ENCODE data around the gene DCXR. TPM values are rescaled to one million over a fixed set of nuclear protein-coding genes. Genes with fewer than 3 reads are reported as not detected.
A peak's percentile ranks its signal among the peaks of the same experiment; 100 is the strongest.

The DCXR gene
- total RNA-seq, 2 donors from 2014 or later, result 55.6 to 77.5 TPM

DNA sequence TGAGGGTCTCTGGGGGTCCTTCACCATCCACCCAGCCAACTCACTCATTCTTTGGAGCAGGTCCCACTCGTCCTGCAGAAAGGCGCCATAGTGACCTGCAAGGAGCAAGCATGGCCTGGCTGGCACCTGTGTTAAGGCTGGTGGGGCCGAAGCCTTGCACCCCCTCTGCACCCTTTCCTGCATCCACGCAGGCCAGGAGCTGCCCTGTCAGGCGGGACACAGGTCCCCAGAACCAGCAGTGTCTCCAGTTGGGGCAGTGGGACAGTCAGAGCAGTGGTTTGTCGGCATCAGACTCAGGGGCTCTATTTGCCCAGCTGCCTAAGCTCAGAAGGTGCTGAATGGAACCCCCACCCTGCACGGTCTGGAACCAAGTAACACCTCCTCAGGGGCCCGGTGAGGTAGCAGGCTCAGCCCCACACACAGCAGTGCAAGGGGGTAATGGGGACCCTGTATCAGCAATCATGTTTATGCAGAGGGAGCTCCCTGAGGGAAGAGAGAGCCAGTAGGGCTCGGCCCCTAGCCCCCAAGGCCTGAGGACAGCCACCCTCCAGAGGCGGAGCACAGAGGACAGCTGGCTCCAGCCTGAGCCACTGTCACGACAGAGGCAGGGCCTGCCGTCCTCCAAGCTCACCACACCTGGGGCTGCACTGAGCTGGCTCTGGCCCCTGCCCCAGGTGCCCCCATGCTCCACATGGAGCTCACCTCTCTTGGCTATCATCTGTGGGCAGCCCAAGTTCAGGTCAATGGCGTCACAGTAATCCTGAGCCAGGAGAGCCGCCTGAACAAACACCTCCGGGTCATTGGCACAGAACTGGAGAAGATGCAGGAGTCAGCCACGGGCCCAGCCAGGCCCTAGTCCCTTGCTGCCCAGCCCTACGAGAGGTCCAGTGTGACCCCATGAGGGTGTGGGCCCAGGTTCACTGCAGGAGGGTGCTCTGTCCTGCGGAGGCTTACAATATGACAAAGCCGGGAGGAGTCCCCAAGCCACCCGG, 26.2 kb upstream of the DCXR start:
- Mint-ChIP-seq H3K27ac (peak overlapping the region; percentile 14), H3K4me1 (peaks cover 6% of the 10 kb centered on the region), H3K4me3 (no peak overlapping the region), H3K36me3 (ENCODE audit: low read depth) (peaks cover 2% of the 10 kb centered on the region), H3K27me3 (no peaks in the 10 kb centered on the region)
- DNase-seq, result no peak
- no peak for ATAC-seq
- H3K9me3 ChIP-seq (ENCODE audit: control insufficient read depth, low read length, poor library complexity, severe bottlenecking), result no peaks in the 10 kb centered on the region

DNA sequence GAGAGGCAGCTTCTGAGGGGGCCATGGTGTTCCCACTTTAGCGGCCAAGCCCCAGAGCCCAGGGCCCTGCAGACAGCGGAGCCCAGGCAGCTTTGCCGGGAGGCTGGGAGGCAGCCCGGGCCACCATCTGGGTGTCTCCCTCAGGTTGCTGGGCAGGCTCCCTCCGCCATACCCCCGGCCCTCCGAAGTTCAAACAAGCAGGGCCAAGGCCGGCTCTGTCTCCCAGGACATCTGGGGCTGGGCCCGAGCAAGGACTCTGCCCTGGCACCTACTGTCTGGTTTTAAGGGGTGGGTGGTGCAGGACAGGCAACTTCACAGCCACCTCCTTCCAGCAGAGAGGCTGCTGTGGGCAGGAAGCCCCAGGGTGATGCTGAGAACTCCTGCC, 25.5 kb upstream of the DCXR start:
- Mint-ChIP-seq H3K36me3 (ENCODE audit: low read depth) (peaks cover 2% of the 10 kb centered on the region), H3K4me3 (no peak overlapping the region), H3K4me1 (peaks cover 6% of the 10 kb centered on the region), H3K27ac (no peak overlapping the region), H3K27me3 (no peaks in the 10 kb centered on the region)
- DNase-seq (no peak), ATAC-seq (no peak)
- H3K9me3 ChIP-seq (ENCODE audit: control insufficient read depth, low read length, poor library complexity, severe bottlenecking), result no peaks in the 10 kb centered on the region

DNA sequence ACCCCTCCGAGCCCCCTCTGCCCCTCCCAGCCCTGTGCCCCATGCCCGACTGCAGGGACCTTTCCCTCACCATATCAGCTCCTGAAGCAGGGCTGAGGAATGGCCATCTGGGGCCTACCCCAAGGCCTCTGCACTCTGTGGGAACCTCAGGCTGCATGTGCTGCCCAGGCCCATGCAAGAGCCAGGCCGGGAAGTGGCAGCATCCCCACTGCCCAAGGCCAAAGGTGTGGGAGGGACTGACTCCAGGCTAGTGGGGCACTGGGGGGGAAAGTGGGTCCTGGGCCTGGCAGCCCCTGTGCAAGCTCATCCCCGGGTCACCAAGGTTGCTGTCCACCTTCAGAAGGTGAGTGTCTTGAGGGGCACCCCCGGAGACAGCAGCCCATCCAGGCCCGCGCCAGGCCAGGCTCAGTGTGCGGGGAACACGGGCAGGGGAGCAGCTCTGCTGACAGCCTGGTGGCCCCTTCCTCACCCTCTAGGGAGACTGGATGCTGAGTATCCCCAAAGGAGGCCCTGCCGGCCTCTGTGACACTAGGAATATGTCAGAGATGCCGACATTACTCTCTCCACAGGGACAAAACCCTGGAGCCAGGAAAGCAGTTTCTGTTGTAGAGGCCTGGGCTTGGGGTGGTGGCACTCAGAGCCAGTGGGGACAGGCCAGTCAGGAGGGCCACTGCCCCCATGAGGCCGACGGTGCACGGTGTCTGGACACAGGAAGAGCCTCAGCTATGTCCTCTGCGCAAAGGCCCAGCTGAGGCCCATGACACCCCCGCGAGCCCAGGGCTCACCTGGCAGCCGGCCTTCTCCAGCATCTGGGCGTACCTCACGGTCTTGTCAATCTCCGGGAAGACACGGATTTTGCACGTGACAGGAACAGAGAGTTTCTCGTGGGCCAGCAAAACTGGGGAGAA, 24.8 kb upstream of the DCXR start:
- peaks cover 2% of the 10 kb centered on the region for H3K36me3 Mint-ChIP-seq (ENCODE audit: low read depth)
- DNase-seq (peak in 1 of 3 donors; percentile 8), ATAC-seq (no peak)
- no peak overlapping the region for H3K4me3 Mint-ChIP-seq
- no peak overlapping the region for H3K27ac Mint-ChIP-seq
- H3K9me3 ChIP-seq (ENCODE audit: control insufficient read depth, low read length, poor library complexity, severe bottlenecking), result no peaks in the 10 kb centered on the region
- H3K27me3 Mint-ChIP-seq, result no peaks in the 10 kb centered on the region
- peaks cover 6% of the 10 kb centered on the region for H3K4me1 Mint-ChIP-seq

DNA sequence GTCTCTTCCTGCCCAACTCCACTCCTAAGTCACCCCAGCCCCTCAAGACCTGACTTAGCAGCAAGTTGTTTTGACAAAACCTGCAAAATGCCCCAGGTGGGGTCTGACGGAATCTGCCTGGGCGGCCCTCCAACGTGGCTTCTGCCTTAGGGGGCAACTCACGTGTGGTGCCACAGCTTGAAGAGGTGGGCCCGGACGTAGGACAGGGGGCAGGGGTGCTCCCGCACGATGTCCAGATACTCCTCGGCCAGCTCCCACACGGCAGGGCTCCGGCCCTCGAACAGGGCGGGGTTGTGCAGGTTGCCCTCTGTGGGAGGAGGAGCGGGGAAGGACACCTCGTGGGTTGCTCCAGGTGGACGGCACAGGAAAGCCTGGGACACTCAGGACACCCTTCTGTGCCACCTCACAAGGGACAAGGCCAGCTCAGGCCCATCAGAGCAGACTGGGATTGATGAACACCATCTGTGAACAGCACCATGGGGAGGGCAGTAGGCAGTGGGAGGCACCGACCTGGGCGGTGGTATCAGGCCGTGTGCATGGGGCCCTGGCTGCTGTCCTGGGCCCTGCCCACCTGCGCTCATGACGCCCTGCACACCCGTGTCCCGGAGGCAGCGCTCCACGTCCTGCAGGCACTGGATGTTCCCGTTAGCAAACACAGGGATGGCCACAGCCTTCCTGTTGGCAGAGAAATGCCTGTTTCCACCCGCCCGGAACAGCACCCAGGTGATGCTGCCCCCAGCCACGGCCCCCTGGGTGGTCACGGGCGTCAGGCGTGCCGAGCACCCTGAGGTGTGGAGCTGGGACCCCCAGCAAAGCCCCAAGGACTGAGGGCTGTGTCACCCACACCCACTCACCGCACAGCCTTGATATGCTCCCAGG, 23.8 kb upstream of the DCXR start:
- peaks cover 2% of the 10 kb centered on the region for H3K36me3 Mint-ChIP-seq (ENCODE audit: low read depth)

DNA sequence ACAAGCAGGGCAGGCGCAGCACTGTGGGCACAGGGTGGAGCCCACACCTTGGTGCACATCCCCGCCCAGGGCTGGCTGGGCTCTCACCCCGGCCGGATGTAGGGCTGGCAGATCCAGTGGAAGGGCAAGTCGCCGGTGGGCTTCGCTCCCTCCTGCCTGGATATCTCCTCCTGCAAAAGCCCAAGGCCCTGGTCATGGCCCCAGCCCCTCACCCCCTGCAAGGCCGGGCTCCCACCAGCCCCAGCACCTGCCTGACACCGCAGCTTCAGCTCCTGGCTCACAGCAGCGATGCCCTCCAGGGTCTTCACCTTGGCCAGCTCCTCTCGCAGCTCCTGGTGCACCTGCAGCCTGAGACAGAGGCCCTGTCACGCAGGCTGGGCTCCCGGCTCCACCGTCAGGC, 23.1 kb upstream of the DCXR start:
- no peaks in the 10 kb centered on the region for H3K27me3 Mint-ChIP-seq
- H3K36me3 Mint-ChIP-seq (ENCODE audit: low read depth), result peaks cover 2% of the 10 kb centered on the region
- peaks cover 2% of the 10 kb centered on the region for H3K4me1 Mint-ChIP-seq
- no peak overlapping the region for H3K4me3 Mint-ChIP-seq
- H3K9me3 ChIP-seq (ENCODE audit: control insufficient read depth, low read length, poor library complexity, severe bottlenecking), result no peaks in the 10 kb centered on the region
- no peak overlapping the region for H3K27ac Mint-ChIP-seq
- ATAC-seq (no peak), DNase-seq (peak in 1 of 3 donors; percentile 7)

More for the DNA sequence above, 23.8 kb upstream of the DCXR start:
- H3K27ac Mint-ChIP-seq, result no peak overlapping the region
- no peak overlapping the region for H3K4me3 Mint-ChIP-seq
- H3K27me3 Mint-ChIP-seq, result no peaks in the 10 kb centered on the region
- ATAC-seq, result no peak
- no peaks in the 10 kb centered on the region for H3K9me3 ChIP-seq (ENCODE audit: control insufficient read depth, low read length, poor library complexity, severe bottlenecking)
- peaks cover 4% of the 10 kb centered on the region for H3K4me1 Mint-ChIP-seq
- peak in 1 of 3 donors; percentile 6 for DNase-seq

DNA sequence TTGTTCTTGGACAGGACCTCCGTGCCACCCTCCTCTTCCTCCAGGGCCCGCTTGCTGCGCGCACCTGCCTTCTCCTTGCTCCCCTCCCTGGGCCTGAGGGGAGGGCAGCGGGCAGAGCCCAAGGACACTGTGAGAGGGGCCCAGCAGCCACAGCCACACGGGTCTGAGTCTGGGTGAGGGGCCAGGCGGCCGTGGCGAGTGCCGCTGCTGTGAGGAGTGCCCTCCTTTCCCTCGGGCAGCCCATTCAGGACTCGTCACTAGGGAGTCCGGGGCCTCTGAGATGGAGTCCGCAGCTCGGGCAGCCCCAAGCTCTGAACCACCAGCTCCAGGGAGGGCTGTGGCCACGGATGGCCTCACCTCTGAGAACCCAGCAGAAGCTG, 22.5 kb upstream of the DCXR start:
- ATAC-seq (no peak), DNase-seq (peak in 1 of 3 donors; percentile 8)
- no peaks in the 10 kb centered on the region for H3K9me3 ChIP-seq (ENCODE audit: control insufficient read depth, low read length, poor library complexity, severe bottlenecking)
- H3K36me3 Mint-ChIP-seq (ENCODE audit: low read depth), result peaks cover 2% of the 10 kb centered on the region
- no peak overlapping the region for H3K4me3 Mint-ChIP-seq
- no peak overlapping the region for H3K27ac Mint-ChIP-seq
- H3K27me3 Mint-ChIP-seq, result no peaks in the 10 kb centered on the region
- peaks cover 2% of the 10 kb centered on the region for H3K4me1 Mint-ChIP-seq

DNA sequence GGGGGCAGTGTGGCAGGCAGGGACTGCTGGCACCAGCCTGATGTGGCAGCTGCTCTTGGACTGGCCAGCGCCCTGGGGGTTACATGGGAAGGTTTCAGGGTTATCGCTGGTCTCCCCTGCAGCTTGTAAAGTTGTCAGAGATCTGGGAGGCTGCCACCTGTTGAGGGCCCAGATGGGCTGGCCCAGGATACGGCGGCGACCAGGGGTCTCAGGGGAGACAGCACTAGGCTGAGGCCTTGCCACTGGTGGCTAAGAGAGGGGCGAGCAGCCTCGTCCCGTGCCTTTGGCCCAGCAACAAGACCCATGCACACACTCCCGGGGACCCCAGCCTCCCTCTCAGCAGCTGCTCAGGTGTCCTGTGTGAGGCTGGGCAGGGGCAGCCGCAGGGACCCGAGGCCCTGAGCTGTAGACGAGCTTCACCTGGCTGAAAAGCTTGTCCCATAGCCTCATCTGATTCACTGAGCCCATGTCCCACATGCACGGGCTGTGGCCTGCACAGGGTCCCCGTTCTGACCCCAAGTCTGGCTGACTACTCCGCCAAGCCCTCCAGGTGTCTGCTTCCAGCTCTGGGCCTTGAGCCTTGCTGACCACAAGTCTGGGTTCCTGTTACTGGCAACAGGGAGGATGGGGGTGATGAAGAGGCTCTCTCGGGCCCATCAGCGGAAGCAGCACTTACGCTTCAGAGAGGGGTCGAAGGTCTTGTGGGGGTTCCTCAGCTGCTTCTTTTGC, 21.9 kb upstream of the DCXR start:
- peaks cover 2% of the 10 kb centered on the region for H3K4me1 Mint-ChIP-seq
- ATAC-seq (no peak), DNase-seq (peak in 1 of 3 donors; percentile 7)
- no peak overlapping the region for H3K27ac Mint-ChIP-seq
- no peaks in the 10 kb centered on the region for H3K27me3 Mint-ChIP-seq
- no peaks in the 10 kb centered on the region for H3K9me3 ChIP-seq (ENCODE audit: control insufficient read depth, low read length, poor library complexity, severe bottlenecking)
- peaks cover 2% of the 10 kb centered on the region for H3K36me3 Mint-ChIP-seq (ENCODE audit: low read depth)
- H3K4me3 Mint-ChIP-seq, result no peak overlapping the region

DNA sequence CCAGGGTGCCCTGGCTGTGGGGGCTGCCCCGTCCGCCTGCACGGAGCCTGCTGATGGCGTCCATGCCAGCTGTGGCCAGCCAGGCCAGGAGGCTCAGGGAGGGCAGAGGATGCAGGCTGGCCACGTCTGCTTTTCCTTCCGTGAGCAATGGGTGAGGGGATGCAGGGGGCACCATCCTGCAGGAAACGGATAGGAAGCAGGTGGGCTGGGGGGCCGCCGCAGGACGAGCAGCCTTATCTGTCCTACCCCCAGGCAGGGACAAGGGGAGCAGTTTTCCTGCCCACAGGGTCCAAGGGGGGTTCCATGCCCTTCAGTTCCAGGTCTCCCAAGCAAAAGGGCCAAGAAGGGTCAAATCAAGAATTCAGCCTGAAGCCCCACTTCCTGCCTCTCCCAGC, 21.4 kb upstream of the DCXR start:
- no peaks in the 10 kb centered on the region for H3K9me3 ChIP-seq (ENCODE audit: control insufficient read depth, low read length, poor library complexity, severe bottlenecking)
- ATAC-seq, result no peak
- no peak overlapping the region for H3K27ac Mint-ChIP-seq
- H3K4me1 Mint-ChIP-seq, result peaks cover 2% of the 10 kb centered on the region
- H3K27me3 Mint-ChIP-seq, result no peaks in the 10 kb centered on the region
- H3K4me3 Mint-ChIP-seq, result no peak overlapping the region
- DNase-seq, result peak in 1 of 3 donors; percentile 4
- peaks cover 2% of the 10 kb centered on the region for H3K36me3 Mint-ChIP-seq (ENCODE audit: low read depth)

DNA sequence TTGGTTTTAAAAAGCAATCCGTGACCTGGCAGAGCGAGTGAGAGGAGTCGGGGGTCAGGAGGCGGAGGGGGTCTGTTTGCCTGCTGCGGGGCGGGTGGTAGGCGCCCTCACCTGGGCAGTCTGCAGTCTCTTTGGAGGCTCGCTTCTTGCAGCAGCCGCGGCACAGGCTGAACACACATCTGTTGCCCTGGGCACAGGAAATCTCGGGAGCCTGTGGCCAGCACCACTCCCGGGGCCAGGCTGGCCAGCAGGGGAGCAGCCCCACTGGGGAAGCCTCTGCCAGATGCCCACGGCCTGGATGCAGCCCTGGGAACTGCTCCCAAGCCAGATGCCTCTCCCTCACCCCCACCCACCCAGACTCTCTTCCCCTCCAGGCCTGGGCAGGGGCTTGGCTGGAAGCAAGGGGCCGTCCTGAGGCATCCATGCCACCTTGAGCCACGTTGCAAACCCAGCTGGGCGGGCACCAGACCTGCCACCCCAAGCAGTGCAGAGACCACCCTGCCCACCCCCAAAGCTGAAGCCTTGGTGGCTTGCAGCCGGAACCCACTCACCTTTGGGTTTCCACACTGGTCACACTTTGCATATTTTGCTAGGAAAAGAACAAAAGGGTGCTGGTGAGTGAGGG, 20.8 kb upstream of the DCXR start:
- H3K9me3 ChIP-seq (ENCODE audit: control insufficient read depth, low read length, poor library complexity, severe bottlenecking), result no peaks in the 10 kb centered on the region
- no peak overlapping the region for H3K27ac Mint-ChIP-seq
- H3K27me3 Mint-ChIP-seq, result no peaks in the 10 kb centered on the region
- H3K36me3 Mint-ChIP-seq (ENCODE audit: low read depth), result peaks cover 2% of the 10 kb centered on the region
- ATAC-seq, result no peak
- H3K4me3 Mint-ChIP-seq, result no peak overlapping the region
- H3K4me1 Mint-ChIP-seq, result peaks cover 2% of the 10 kb centered on the region
- no peak for DNase-seq

DNA sequence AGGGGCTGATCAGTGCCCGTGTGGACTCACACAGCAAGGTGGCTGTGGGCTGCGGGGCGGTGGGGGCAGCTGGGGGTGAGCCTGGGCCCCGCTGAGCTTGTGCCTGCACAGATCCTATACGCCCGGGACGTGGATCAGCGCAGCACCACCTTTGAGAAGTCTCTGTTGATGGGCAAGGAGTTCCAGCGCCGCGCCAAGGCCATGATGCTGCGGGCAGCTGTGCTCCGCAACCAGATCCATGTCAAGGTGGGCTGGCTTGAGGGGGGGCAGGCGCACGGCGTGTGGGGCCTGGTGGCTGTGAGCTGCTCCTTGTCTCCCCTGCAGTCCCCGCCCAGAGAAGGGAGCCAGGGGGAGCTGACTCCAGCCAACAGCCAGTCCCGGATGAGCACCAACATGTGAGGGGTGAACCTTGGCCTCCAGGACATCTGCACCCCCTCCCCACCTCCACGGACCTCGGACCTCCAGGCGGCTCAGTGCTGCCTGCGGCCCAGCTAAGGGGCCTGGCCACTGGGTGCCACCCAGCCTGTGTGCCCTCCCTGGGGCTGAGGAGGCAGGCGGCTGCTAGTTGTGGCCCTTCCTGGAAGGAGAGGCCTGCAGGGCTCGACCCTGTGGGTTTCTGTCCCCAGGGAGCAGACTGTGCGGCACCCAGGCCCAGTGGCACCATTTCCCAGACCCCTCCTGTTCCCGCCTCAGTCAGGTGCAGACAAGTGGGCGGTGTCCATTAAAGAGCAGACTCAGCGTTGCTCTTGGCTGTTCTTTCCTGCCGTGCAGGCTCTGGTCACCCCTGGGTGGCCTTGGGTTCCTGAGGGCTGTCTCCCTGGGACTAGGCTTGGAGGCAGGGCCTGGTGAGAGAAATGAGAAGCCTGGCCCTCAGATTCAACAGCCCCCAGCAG, 19.5 kb upstream of the DCXR start:
- peak in 1 of 3 donors; percentile 9 for DNase-seq
- H3K9me3 ChIP-seq (ENCODE audit: control insufficient read depth, low read length, poor library complexity, severe bottlenecking), result no peaks in the 10 kb centered on the region
- peaks cover 2% of the 10 kb centered on the region for H3K36me3 Mint-ChIP-seq (ENCODE audit: low read depth)

More for the DNA sequence above, 19.5 kb upstream of the DCXR start:
- Mint-ChIP-seq H3K27ac (no peak overlapping the region), H3K27me3 (no peaks in the 10 kb centered on the region), H3K4me1 (peaks cover 2% of the 10 kb centered on the region), H3K4me3 (no peak overlapping the region)
- ATAC-seq, result no peak
